Gastroesophageal sphincter (tissue), 3 donors: Measurements from ENCODE around the gene IRF5.

Experiments used
- CTCF ChIP-seq, 4 experiments: fragments of 200-600 bp in 2 of 4; fragments of 450-650 bp in 2 of 4; sonication (generic) in 1 of 4; IDR thresholded peaks; one replicate each; pipeline ENCODE4 v1.5.1; 2017 to 2019; ENCODE audit warnings: antibody characterized with exemption in 4 of 4, mild to moderate bottlenecking in 2 of 4, moderate library complexity in 2 of 4
- POLR2A ChIP-seq, 2 donors: fragments of 450-650 bp; IDR thresholded peaks; one replicate each; pipeline ENCODE4 v1.6.1; 2017; ENCODE audit warnings: antibody characterized with exemption in 2 of 2, mild to moderate bottlenecking in 2 of 2, moderate library complexity in 1 of 2

- TF ChIP-seq CTCF (IDR thresholded peaks at IDR 0.05) (no peak), POLR2A (IDR thresholded peaks at IDR 0.05) (no peak)
These were observed 468 bp upstream of the IRF5 start for GRCh38 chr7:128937271-128937646.
